Fibroblast of lung (primary cell): ENCODE results near the gene LEUTX. TPM values are rescaled to one million over a fixed set of nuclear protein-coding genes. Genes with fewer than 3 reads are reported as not detected.

Experiments used
- DNase-seq, 2 donors: peaks; one replicate each; pipeline versions ENCODE4 v3.0.0 to v3.0.0-alpha.2; 2010; ENCODE audit warnings: low read depth in 2 of 2
- H2AFZ ChIP-seq: 2 replicates; pipeline ENCODE4 v1.5.1; 2012; ENCODE audit warnings: low read length, control low read depth, inconsistent platforms
- H3K27ac ChIP-seq: 2 replicates; pipeline ENCODE4 v1.5.1; 2011; ENCODE audit warnings: low read length, control low read depth; ENCODE audit not compliant: insufficient read depth
- H3K27me3 ChIP-seq: 2 replicates; pipeline ENCODE4 v1.5.1; 2011; ENCODE audit warnings: mild to moderate bottlenecking, low read length; ENCODE audit not compliant: control insufficient read depth, insufficient read depth
- H3K36me3 ChIP-seq: 2 replicates; pipeline ENCODE4 v1.5.1; 2011; ENCODE audit warnings: low read length; ENCODE audit not compliant: control insufficient read depth, insufficient read depth
- H3K4me1 ChIP-seq: 2 replicates; pipeline ENCODE4 v1.5.1; 2011; ENCODE audit warnings: low read length; ENCODE audit not compliant: control insufficient read depth, insufficient read depth; ENCODE audit errors: extremely low read depth
- H3K4me2 ChIP-seq: 2 replicates; pipeline ENCODE4 v1.5.1; 2011; ENCODE audit warnings: low read length, control low read depth; ENCODE audit not compliant: insufficient read depth; ENCODE audit errors: extremely low read depth
- H3K4me3 ChIP-seq, 4 experiments: fragments of 200-600 bp in 1 of 4; sonication (generic) in 1 of 4; replicated peaks in 1 of 4; 2 replicates each; pipeline ENCODE4 v1.5.1; 2011 to 2016; ENCODE audit warnings: low read length in 4 of 4, low read depth in 3 of 4, mild to moderate bottlenecking in 3 of 4, control low read depth in 2 of 4, inconsistent platforms in 1 of 4, mixed read lengths in 1 of 4; ENCODE audit not compliant: insufficient read depth in 1 of 4; ENCODE audit errors: control extremely low read depth in 1 of 4
- H3K79me2 ChIP-seq: 2 replicates; pipeline ENCODE4 v1.5.1; 2012; ENCODE audit warnings: mild to moderate bottlenecking, low read length, inconsistent platforms; ENCODE audit not compliant: control insufficient read depth, insufficient read depth
- H3K9ac ChIP-seq: 2 replicates; pipeline ENCODE4 v1.5.1; 2011; ENCODE audit warnings: mild to moderate bottlenecking, low read length, control low read depth; ENCODE audit not compliant: insufficient read depth
- H3K9me3 ChIP-seq: 2 replicates; pipeline ENCODE4 v1.5.1; 2012; ENCODE audit warnings: low read depth, low read length; ENCODE audit not compliant: control insufficient read depth, insufficient read depth
- H4K20me1 ChIP-seq: 2 replicates; pipeline ENCODE4 v1.5.1; 2011; ENCODE audit warnings: low read length; ENCODE audit not compliant: control insufficient read depth, insufficient read depth; ENCODE audit errors: extremely low read depth
- EZH2 ChIP-seq: IDR thresholded peaks from 2 replicates; pipeline ENCODE4 v1.5.1; 2012; ENCODE audit warnings: low read length, control low read depth, mild to moderate bottlenecking; ENCODE audit errors: missing control alignments
- polyA plus RNA-seq, 2 donors: library from polyadenylated mRNA; depleted of rRNA in 1 of 2; stranded (reverse) in 1 of 2; unstranded in 1 of 2; fragments of >200 nt; gene quantifications; 2 replicates each; pipeline ENCODE4 v1.2.1, GENCODE V29; 2011 to 2012; ENCODE audit warnings: missing spikeins in 1 of 2
- total RNA-seq: library from RNA; depleted of rRNA; stranded (reverse); fragments of >200 nt; gene quantifications from 2 replicates; pipeline ENCODE4 v1.2.1, GENCODE V29; 2014
- TF ChIP-seq, protein P1 (sequence below), 2 donors: IDR thresholded peaks in 1 of 2; conservative IDR thresholded peaks in 1 of 2; 1 replicate in 1 of 2; 2 replicates in 1 of 2; pipeline ENCODE4 v1.5.1; 2011 to 2012; ENCODE audit warnings: low read length in 2 of 2, control low read depth in 1 of 2, inconsistent platforms in 1 of 2, low read depth in 1 of 2, mild to moderate bottlenecking in 1 of 2

LEUTX gene
- total and polyA plus RNA-seq, 2 donors (not counting 1 experiment from before 2014, with no cell fraction given), result not detected

DNA sequence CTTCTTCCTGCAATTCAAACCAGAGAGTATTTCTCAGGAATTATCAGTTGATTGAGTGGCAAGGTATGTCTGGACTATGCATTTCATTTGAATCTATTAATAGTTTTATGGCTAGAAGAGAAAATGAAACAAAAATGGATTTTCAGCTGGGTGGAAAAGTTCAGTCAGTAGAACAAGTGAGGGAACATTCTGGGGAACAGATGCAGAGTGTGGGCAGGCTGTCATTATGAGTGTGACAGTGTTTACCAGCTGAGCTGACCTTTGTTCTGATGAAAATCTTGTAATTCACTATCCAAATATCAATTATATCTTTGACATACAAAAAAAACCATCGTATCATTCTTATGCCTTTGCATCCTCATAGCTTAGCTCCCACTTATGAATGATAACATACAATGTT is 38.3 kb upstream of the LEUTX start:
- Histone ChIP-seq H3K4me2 (no peak overlapping the region), H2AFZ (no peak overlapping the region), H3K9ac (no peak overlapping the region), H4K20me1 (no peaks in the 10 kb centered on the region), H3K4me3 (no peak overlapping the region), H3K36me3 (no peaks in the 10 kb centered on the region), H3K4me1 (no peaks in the 10 kb centered on the region), H3K27me3 (no peaks in the 10 kb centered on the region), H3K79me2 (no peaks in the 10 kb centered on the region), H3K27ac (no peak overlapping the region), H3K9me3 (no peaks in the 10 kb centered on the region)
- DNase-seq, result no peak
- TF ChIP-seq EZH2, result no peak
- TF ChIP-seq, protein P1, sequence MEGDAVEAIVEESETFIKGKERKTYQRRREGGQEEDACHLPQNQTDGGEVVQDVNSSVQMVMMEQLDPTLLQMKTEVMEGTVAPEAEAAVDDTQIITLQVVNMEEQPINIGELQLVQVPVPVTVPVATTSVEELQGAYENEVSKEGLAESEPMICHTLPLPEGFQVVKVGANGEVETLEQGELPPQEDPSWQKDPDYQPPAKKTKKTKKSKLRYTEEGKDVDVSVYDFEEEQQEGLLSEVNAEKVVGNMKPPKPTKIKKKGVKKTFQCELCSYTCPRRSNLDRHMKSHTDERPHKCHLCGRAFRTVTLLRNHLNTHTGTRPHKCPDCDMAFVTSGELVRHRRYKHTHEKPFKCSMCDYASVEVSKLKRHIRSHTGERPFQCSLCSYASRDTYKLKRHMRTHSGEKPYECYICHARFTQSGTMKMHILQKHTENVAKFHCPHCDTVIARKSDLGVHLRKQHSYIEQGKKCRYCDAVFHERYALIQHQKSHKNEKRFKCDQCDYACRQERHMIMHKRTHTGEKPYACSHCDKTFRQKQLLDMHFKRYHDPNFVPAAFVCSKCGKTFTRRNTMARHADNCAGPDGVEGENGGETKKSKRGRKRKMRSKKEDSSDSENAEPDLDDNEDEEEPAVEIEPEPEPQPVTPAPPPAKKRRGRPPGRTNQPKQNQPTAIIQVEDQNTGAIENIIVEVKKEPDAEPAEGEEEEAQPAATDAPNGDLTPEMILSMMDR (conservative IDR thresholded peaks at IDR 0.05 in 1 of 2, IDR thresholded peaks at IDR 0.05 in 1 of 2; ENCODE audit: low read depth in 1 of 2, low read length in 2 of 2), result no peak

DNA sequence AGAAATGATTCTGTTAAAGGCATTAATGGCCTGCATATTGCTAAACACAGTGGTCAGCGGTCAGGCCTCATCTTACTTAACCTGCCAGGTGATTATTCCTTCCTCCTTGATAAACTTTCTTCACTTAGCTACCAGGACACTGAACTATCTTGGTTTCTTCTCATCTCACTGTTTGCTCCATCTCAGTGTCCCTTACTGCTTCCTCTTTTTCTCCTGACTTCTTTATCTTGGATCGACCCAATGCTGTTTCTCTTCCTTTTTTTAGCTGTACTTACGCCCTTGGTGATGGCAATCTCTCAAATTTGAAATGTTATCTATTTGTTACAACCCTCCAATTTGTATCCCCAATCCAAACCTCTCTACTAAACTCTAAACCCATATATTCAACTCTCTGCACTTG is 33.0 kb upstream of the LEUTX start:
- Histone ChIP-seq H3K36me3 (no peaks in the 10 kb centered on the region), H3K27me3 (no peaks in the 10 kb centered on the region), H2AFZ (no peak overlapping the region), H3K79me2 (no peaks in the 10 kb centered on the region), H3K4me2 (no peak overlapping the region), H3K4me1 (no peaks in the 10 kb centered on the region), H3K4me3 (no peak overlapping the region), H4K20me1 (no peaks in the 10 kb centered on the region), H3K27ac (no peak overlapping the region), H3K9me3 (no peaks in the 10 kb centered on the region), H3K9ac (no peak overlapping the region)
- no peak for TF ChIP-seq EZH2
- TF ChIP-seq, protein P1 (conservative IDR thresholded peaks at IDR 0.05 in 1 of 2, IDR thresholded peaks at IDR 0.05 in 1 of 2; ENCODE audit: low read depth in 1 of 2, low read length in 2 of 2), result no peak
- no peak for DNase-seq

DNA sequence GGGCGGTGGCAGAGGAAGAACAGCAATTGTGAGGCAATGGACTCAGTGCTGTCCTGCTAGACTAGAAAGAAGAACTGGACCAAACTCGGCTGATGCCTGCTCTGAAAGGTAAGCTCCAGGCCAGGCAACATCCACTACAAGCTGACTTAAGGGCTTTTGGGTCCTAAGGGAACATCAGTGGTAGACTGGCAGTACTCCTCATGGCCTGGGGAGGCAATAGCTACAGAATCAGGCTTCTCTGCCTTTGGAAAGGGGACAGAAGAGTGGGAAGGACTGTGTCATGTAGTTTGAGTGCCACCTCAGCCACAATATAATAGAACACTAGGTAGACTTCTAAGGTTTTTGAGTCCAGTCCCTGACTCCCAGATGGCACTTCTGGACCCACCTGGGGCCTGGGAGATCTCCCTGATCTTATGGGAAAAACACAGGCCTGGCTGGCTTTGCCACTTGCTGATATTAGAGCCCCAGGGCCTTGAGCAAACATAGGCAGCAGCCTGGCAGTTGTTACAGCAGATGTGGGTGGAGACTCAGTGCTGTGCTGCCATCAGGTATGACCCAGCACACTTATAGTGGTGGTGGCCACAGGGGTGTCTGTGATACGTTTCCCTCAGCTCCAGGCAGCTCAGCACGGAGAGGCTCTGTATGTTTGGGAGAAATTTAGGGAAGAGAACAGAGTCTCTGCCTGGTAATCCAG is 31.7 kb upstream of the LEUTX start:
- DNase-seq, result no peak
- Histone ChIP-seq H3K27ac (no peak overlapping the region), H3K4me1 (no peaks in the 10 kb centered on the region), H4K20me1 (no peaks in the 10 kb centered on the region), H2AFZ (no peak overlapping the region), H3K79me2 (no peaks in the 10 kb centered on the region), H3K36me3 (no peaks in the 10 kb centered on the region), H3K9me3 (no peaks in the 10 kb centered on the region), H3K4me2 (no peak overlapping the region), H3K27me3 (no peaks in the 10 kb centered on the region), H3K9ac (no peak overlapping the region), H3K4me3 (no peak overlapping the region)
- TF ChIP-seq, protein P1 (conservative IDR thresholded peaks at IDR 0.05 in 1 of 2, IDR thresholded peaks at IDR 0.05 in 1 of 2; ENCODE audit: low read depth in 1 of 2, low read length in 2 of 2), result no peak
- TF ChIP-seq EZH2, result no peak
